NB4 (cell line): ENCODE results near the gene MUCL3.

Source experiments
- DNase-seq: peaks from one replicate; pipeline ENCODE4 v3.0.0; 2010; ENCODE audit warnings: low read depth
- H3K4me3 ChIP-seq: one replicate; pipeline ENCODE4 v1.5.1; 2011; ENCODE audit warnings: mild to moderate bottlenecking, low read depth, low read length, moderate library complexity
- CTCF ChIP-seq: IDR thresholded peaks from one replicate; pipeline ENCODE4 v1.5.1; 2012; ENCODE audit warnings: low read depth, low read length
- MAX ChIP-seq: IDR thresholded peaks from 2 replicates; pipeline ENCODE4 v1.6.1; 2011; ENCODE audit warnings: low read depth, low read length
- MYC ChIP-seq: IDR thresholded peaks from 2 replicates; pipeline ENCODE4 v1.6.1; 2011; ENCODE audit warnings: low read depth, low read length
- POLR2A ChIP-seq: IDR thresholded peaks from 2 replicates; pipeline ENCODE4 v1.6.1; 2011; ENCODE audit warnings: mild to moderate bottlenecking; ENCODE audit not compliant: insufficient read length; ENCODE audit errors: extremely low read depth

MUCL3 gene

GRCh38 chr6:30940361-30940986, at the start of gene MUCL3:
MUCL3 (plus strand) TSS chr6:30940973; CDS start chr6:30941000, 27 bp downstream.
- TF ChIP-seq CTCF (no peak), POLR2A (no peak), MAX (no peak), MYC (no peak)
- no peak for DNase-seq
- H3K4me3 ChIP-seq = no peak within 1 kb of the TSS

GRCh38 chr6:30891450-30891723, 49.4 kb upstream of the MUCL3 start:
- no peak for TF ChIP-seq MAX
- no peak for TF ChIP-seq MYC
- TF ChIP-seq CTCF = no peak
- no peak for TF ChIP-seq POLR2A
- no peak overlapping the region for H3K4me3 ChIP-seq
- no peak for DNase-seq

GRCh38 chr6:30891816-30892538, 48.8 kb upstream of the MUCL3 start:
- H3K4me3 ChIP-seq = no peak overlapping the region
- no peak for TF ChIP-seq MAX
- no peak for TF ChIP-seq MYC
- TF ChIP-seq CTCF = no peak
- TF ChIP-seq POLR2A = no peak
- no peak for DNase-seq

GRCh38 chr6:30893001-30893591, 47.7 kb upstream of the MUCL3 start:
- H3K4me3 ChIP-seq = no peak overlapping the region
- TF ChIP-seq MYC (no peak), CTCF (peak; percentile 18), POLR2A (no peak)
- DNase-seq = no peak

- no peak for DNase-seq
- H3K4me3 ChIP-seq = no peak overlapping the region
- no peak for TF ChIP-seq MAX
- TF ChIP-seq MYC = no peak
- no peak for TF ChIP-seq CTCF
- TF ChIP-seq POLR2A = no peak
Observed at GRCh38 chr6:30893666-30894065, 47.1 kb upstream of the MUCL3 start.
